HEK293 (cell line): ENCODE data around the gene WAS.

Experiments
- KLF8 ChIP-seq: fragments of 450-650 bp; formaldehyde crosslinking; IDR thresholded peaks from 2 replicates; pipeline ENCODE4 v1.5.1; 2016; ENCODE audit warnings: missing biosample characterization, missing genetic modification characterization
- SP2 ChIP-seq: fragments of 450-650 bp; formaldehyde crosslinking; IDR thresholded peaks from 2 replicates; pipeline ENCODE4 v1.5.1; 2016; ENCODE audit warnings: missing biosample characterization, missing genetic modification characterization
- TRIM28 ChIP-seq: IDR thresholded peaks from 2 replicates; pipeline ENCODE4 v1.6.1; 2011; ENCODE audit warnings: low read length, control low read depth, borderline replicate concordance
- ZBTB48 ChIP-seq: fragments of 450-650 bp; formaldehyde crosslinking; IDR thresholded peaks from 2 replicates; pipeline ENCODE4 v1.5.1; 2016; ENCODE audit warnings: missing biosample characterization, missing genetic modification characterization
- ZFHX2 ChIP-seq: fragments of 450-650 bp; formaldehyde crosslinking; conservative IDR thresholded peaks from 2 replicates; pipeline ENCODE4 v1.5.1; 2016; ENCODE audit warnings: missing biosample characterization, missing genetic modification characterization
- ZFP41 ChIP-seq: fragments of 450-650 bp; formaldehyde crosslinking; IDR thresholded peaks from 2 replicates; pipeline ENCODE4 v1.5.1; 2016; ENCODE audit warnings: missing biosample characterization, missing genetic modification characterization, borderline replicate concordance
- ZFP69B ChIP-seq: fragments of 450-650 bp; formaldehyde crosslinking; IDR thresholded peaks from 2 replicates; pipeline ENCODE4 v1.5.1; 2016; ENCODE audit warnings: missing biosample characterization, missing genetic modification characterization
- ZIC2 ChIP-seq: fragments of 450-650 bp; formaldehyde crosslinking; IDR thresholded peaks from 2 replicates; pipeline ENCODE4 v1.5.1; 2016; ENCODE audit warnings: missing biosample characterization, missing genetic modification characterization
- ZNF2 ChIP-seq: fragments of 450-650 bp; formaldehyde crosslinking; IDR thresholded peaks from 2 replicates; pipeline ENCODE4 v1.5.1; 2016; ENCODE audit warnings: missing biosample characterization, missing genetic modification characterization
- ZNF202 ChIP-seq: fragments of 450-650 bp; formaldehyde crosslinking; IDR thresholded peaks from 2 replicates; pipeline ENCODE4 v1.5.1; 2016; ENCODE audit warnings: missing biosample characterization, missing genetic modification characterization, borderline replicate concordance
- ZNF341 ChIP-seq: fragments of 450-650 bp; formaldehyde crosslinking; IDR thresholded peaks from 2 replicates; pipeline ENCODE4; 2016; ENCODE audit warnings: low read depth, missing biosample characterization, missing genetic modification characterization
- ZNF426 ChIP-seq: fragments of 450-650 bp; formaldehyde crosslinking; IDR thresholded peaks from 2 replicates; pipeline ENCODE4 v1.5.1; 2017; ENCODE audit warnings: missing biosample characterization, missing genetic modification characterization, mild to moderate bottlenecking, inconsistent platforms, moderate library complexity
- ZNF473 ChIP-seq: fragments of 450-650 bp; formaldehyde crosslinking; IDR thresholded peaks from 2 replicates; pipeline ENCODE4 v1.5.1; 2017; ENCODE audit warnings: missing biosample characterization, missing genetic modification characterization
- ZNF514 ChIP-seq: fragments of 450-650 bp; formaldehyde crosslinking; IDR thresholded peaks from 2 replicates; pipeline ENCODE4 v1.5.1; 2016; ENCODE audit warnings: missing biosample characterization, missing genetic modification characterization
- ZNF621 ChIP-seq: fragments of 450-650 bp; formaldehyde crosslinking; IDR thresholded peaks from 2 replicates; pipeline ENCODE4 v1.5.1; 2017; ENCODE audit warnings: missing biosample characterization, missing genetic modification characterization
- ZNF768 ChIP-seq: fragments of 450-650 bp; formaldehyde crosslinking; IDR thresholded peaks from 2 replicates; pipeline ENCODE4 v1.5.1; 2018; ENCODE audit warnings: missing biosample characterization, mild to moderate bottlenecking, missing genetic modification characterization
- ZNF785 ChIP-seq: fragments of 450-650 bp; formaldehyde crosslinking; IDR thresholded peaks from 2 replicates; pipeline ENCODE4 v1.5.1; 2016; ENCODE audit warnings: missing biosample characterization, missing genetic modification characterization
- TF ChIP-seq, protein P1 (sequence below): fragments of 450-650 bp; formaldehyde crosslinking; IDR thresholded peaks from 2 replicates; pipeline ENCODE4 v1.5.1; 2016; ENCODE audit warnings: missing biosample characterization, missing genetic modification characterization
- TF ChIP-seq, protein P2 (sequence below): fragments of 450-650 bp; formaldehyde crosslinking; IDR thresholded peaks from 2 replicates; pipeline ENCODE4 v1.5.0; 2017; ENCODE audit warnings: missing biosample characterization, missing genetic modification characterization, borderline replicate concordance
- TF ChIP-seq, protein P3 (sequence below): fragments of 450-650 bp; formaldehyde crosslinking; IDR thresholded peaks from 2 replicates; pipeline ENCODE4 v1.5.1; 2016; ENCODE audit warnings: missing biosample characterization, missing genetic modification characterization
- TF ChIP-seq, protein P4 (sequence below): fragments of 450-650 bp; formaldehyde crosslinking; conservative IDR thresholded peaks from 2 replicates; pipeline ENCODE4 v1.5.1; 2016; ENCODE audit warnings: low read depth, missing biosample characterization, missing genetic modification characterization
- TF ChIP-seq, protein P5 (sequence below): fragments of 450-650 bp; formaldehyde crosslinking; IDR thresholded peaks from 2 replicates; pipeline ENCODE4 v1.5.1; 2016; ENCODE audit warnings: missing biosample characterization, missing genetic modification characterization, low read depth
- TF ChIP-seq, protein P6 (sequence below): fragments of 450-650 bp; formaldehyde crosslinking; IDR thresholded peaks from 2 replicates; pipeline ENCODE4 v1.5.1; 2016; ENCODE audit warnings: missing biosample characterization, missing genetic modification characterization

WAS gene

DNA sequence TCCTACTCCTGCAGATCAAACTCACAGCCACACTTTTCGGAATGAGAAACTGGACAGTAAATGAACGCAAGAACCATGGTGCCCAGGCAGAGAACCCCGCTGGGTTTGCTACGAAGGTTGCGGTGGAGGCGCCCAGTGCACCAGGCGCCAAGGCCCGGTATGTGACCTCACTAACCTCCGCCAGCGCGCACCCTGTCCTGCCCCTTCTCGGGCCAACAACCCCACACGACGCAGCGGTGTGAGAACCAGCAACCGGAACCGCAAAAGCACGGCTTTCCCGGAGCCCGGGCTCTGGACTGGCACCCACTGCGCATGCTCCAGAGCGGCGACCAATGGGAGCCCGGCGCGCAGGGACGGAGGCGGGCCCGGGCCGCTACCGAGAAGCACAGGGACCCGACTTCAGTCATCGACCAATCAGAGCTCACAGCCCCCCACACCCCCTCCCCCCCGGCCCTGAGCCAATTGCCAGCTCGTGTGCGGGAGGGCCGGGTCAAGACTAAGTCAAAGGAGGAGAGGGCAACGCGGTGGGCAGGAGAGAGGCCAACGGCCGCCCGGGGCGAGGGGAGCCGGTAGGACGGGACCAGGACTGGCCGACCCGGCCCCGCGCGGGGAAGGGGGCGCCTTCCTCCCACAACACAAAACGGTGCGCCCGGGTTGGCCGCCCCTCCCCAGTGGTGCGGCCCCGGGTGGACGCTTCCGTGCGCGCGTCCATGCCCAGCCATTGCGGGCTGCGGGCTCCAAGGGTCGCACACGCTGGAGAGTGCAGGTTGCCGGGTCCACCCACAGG is 7.3 kb upstream of the WAS start (continued):
- TF ChIP-seq ZIC2: no peak
- TF ChIP-seq ZNF514 (tag by site-specific recombination): no peak
- no peak for TF ChIP-seq ZFP41 (tag by site-specific recombination)
- TF ChIP-seq KLF8 (tag by site-specific recombination): peak; percentile 52; the same call in 1 of the 2 replicates
- TF ChIP-seq, protein P1, sequence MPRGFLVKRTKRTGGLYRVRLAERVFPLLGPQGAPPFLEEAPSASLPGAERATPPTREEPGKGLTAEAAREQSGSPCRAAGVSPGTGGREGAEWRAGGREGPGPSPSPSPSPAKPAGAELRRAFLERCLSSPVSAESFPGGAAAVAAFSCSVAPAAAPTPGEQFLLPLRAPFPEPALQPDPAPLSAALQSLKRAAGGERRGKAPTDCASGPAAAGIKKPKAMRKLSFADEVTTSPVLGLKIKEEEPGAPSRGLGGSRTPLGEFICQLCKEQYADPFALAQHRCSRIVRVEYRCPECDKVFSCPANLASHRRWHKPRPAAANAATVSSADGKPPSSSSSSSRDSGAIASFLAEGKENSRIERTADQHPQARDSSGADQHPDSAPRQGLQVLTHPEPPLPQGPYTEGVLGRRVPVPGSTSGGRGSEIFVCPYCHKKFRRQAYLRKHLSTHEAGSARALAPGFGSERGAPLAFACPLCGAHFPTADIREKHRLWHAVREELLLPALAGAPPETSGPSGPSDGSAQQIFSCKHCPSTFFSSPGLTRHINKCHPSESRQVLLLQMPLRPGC: no peak
- TF ChIP-seq ZNF785 (tag by site-specific recombination): no peak
- TF ChIP-seq, protein P2, sequence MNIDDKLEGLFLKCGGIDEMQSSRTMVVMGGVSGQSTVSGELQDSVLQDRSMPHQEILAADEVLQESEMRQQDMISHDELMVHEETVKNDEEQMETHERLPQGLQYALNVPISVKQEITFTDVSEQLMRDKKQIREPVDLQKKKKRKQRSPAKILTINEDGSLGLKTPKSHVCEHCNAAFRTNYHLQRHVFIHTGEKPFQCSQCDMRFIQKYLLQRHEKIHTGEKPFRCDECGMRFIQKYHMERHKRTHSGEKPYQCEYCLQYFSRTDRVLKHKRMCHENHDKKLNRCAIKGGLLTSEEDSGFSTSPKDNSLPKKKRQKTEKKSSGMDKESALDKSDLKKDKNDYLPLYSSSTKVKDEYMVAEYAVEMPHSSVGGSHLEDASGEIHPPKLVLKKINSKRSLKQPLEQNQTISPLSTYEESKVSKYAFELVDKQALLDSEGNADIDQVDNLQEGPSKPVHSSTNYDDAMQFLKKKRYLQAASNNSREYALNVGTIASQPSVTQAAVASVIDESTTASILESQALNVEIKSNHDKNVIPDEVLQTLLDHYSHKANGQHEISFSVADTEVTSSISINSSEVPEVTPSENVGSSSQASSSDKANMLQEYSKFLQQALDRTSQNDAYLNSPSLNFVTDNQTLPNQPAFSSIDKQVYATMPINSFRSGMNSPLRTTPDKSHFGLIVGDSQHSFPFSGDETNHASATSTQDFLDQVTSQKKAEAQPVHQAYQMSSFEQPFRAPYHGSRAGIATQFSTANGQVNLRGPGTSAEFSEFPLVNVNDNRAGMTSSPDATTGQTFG (tag by site-specific recombination): no peak
- TF ChIP-seq SP2 (tag by site-specific recombination): peak; percentile 92
- peak; percentile 44; the same call in 1 of the 2 replicates for TF ChIP-seq ZFHX2 (tag by site-specific recombination)
- TF ChIP-seq ZNF473 (tag by site-specific recombination): no peak
- no peak for TF ChIP-seq TRIM28
- TF ChIP-seq, protein P3, sequence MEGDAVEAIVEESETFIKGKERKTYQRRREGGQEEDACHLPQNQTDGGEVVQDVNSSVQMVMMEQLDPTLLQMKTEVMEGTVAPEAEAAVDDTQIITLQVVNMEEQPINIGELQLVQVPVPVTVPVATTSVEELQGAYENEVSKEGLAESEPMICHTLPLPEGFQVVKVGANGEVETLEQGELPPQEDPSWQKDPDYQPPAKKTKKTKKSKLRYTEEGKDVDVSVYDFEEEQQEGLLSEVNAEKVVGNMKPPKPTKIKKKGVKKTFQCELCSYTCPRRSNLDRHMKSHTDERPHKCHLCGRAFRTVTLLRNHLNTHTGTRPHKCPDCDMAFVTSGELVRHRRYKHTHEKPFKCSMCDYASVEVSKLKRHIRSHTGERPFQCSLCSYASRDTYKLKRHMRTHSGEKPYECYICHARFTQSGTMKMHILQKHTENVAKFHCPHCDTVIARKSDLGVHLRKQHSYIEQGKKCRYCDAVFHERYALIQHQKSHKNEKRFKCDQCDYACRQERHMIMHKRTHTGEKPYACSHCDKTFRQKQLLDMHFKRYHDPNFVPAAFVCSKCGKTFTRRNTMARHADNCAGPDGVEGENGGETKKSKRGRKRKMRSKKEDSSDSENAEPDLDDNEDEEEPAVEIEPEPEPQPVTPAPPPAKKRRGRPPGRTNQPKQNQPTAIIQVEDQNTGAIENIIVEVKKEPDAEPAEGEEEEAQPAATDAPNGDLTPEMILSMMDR (tag by site-specific recombination): no peak; the same call in 1 of the 2 replicates
- no peak for TF ChIP-seq ZNF621
- no peak for TF ChIP-seq ZNF202 (tag by site-specific recombination)
- TF ChIP-seq, protein P4, sequence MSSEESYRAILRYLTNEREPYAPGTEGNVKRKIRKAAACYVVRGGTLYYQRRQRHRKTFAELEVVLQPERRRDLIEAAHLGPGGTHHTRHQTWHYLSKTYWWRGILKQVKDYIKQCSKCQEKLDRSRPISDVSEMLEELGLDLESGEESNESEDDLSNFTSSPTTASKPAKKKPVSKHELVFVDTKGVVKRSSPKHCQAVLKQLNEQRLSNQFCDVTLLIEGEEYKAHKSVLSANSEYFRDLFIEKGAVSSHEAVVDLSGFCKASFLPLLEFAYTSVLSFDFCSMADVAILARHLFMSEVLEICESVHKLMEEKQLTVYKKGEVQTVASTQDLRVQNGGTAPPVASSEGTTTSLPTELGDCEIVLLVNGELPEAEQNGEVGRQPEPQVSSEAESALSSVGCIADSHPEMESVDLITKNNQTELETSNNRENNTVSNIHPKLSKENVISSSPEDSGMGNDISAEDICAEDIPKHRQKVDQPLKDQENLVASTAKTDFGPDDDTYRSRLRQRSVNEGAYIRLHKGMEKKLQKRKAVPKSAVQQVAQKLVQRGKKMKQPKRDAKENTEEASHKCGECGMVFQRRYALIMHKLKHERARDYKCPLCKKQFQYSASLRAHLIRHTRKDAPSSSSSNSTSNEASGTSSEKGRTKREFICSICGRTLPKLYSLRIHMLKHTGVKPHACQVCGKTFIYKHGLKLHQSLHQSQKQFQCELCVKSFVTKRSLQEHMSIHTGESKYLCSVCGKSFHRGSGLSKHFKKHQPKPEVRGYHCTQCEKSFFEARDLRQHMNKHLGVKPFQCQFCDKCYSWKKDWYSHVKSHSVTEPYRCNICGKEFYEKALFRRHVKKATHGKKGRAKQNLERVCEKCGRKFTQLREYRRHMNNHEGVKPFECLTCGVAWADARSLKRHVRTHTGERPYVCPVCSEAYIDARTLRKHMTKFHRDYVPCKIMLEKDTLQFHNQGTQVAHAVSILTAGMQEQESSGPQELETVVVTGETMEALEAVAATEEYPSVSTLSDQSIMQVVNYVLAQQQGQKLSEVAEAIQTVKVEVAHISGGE (tag by site-specific recombination): peak; percentile 83
- TF ChIP-seq ZFP69B (tag by site-specific recombination): no peak
- TF ChIP-seq ZNF2: 0 out of 2 replicates have a peak, but pooled peaks have one; percentile 12
- TF ChIP-seq, protein P5, sequence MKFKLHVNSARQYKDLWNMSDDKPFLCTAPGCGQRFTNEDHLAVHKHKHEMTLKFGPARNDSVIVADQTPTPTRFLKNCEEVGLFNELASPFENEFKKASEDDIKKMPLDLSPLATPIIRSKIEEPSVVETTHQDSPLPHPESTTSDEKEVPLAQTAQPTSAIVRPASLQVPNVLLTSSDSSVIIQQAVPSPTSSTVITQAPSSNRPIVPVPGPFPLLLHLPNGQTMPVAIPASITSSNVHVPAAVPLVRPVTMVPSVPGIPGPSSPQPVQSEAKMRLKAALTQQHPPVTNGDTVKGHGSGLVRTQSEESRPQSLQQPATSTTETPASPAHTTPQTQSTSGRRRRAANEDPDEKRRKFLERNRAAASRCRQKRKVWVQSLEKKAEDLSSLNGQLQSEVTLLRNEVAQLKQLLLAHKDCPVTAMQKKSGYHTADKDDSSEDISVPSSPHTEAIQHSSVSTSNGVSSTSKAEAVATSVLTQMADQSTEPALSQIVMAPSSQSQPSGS (tag by site-specific recombination): no peak
- TF ChIP-seq ZNF768 (tag by site-specific recombination): no peak
- TF ChIP-seq ZNF426: no peak
- no peak for TF ChIP-seq ZBTB48 (tag by site-specific recombination)
- peak; percentile 53; the same call in 1 of the 2 replicates for TF ChIP-seq ZNF341 (tag by site-specific recombination)
- TF ChIP-seq, protein P6, sequence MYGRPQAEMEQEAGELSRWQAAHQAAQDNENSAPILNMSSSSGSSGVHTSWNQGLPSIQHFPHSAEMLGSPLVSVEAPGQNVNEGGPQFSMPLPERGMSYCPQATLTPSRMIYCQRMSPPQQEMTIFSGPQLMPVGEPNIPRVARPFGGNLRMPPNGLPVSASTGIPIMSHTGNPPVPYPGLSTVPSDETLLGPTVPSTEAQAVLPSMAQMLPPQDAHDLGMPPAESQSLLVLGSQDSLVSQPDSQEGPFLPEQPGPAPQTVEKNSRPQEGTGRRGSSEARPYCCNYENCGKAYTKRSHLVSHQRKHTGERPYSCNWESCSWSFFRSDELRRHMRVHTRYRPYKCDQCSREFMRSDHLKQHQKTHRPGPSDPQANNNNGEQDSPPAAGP: 0 out of 2 replicates have a peak, but pooled peaks have one; percentile 14
- TF ChIP-seq, all 188 proteins: peak for 32
